ENCODE measurements around the gene NPEPPS. TPM values are rescaled to one million over a fixed set of nuclear protein-coding genes. Genes with fewer than 3 reads are reported as not detected.

The NPEPPS gene
- total and polyA plus RNA-seq, 8 donors: 109 to 223 (median 166) TPM

DNA sequence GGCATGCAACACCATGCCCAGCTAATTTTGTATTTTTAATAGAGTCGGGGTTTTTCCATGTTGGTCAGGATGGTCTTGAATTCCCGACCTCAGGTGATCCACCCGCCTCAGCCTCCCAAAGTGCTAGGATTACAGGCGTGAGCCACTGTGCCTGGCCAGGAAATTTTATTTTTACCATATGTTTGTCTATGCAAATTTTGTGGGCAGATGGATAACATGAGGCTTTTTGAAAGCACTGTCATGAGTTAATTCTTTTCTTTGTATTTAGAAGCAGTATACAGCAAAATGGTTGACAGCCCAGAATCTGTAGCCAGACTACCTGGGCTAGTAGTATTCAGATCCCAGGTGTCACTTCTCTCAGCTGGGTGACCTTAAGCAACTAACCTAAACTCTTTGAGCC is 110.3 kb downstream of the NPEPPS start:
- no peak overlapping the region for H3K27ac ChIP-seq
- ATAC-seq (no peak), DNase-seq (no peak)
- peaks cover 0 to 19% of the 10 kb centered on the region in 2 donors for H3K4me1 ChIP-seq
- intact Hi-C loops (cut with DNase I): no loop called here
- TF ChIP-seq, protein P1, sequence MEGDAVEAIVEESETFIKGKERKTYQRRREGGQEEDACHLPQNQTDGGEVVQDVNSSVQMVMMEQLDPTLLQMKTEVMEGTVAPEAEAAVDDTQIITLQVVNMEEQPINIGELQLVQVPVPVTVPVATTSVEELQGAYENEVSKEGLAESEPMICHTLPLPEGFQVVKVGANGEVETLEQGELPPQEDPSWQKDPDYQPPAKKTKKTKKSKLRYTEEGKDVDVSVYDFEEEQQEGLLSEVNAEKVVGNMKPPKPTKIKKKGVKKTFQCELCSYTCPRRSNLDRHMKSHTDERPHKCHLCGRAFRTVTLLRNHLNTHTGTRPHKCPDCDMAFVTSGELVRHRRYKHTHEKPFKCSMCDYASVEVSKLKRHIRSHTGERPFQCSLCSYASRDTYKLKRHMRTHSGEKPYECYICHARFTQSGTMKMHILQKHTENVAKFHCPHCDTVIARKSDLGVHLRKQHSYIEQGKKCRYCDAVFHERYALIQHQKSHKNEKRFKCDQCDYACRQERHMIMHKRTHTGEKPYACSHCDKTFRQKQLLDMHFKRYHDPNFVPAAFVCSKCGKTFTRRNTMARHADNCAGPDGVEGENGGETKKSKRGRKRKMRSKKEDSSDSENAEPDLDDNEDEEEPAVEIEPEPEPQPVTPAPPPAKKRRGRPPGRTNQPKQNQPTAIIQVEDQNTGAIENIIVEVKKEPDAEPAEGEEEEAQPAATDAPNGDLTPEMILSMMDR (IDR thresholded peaks at IDR 0.05): no peak
- H3K4me3 ChIP-seq: no peak overlapping the region
- H3K27me3 ChIP-seq: no peaks in the 10 kb centered on the region
- H3K36me3 ChIP-seq: peaks cover 0 to 10% of the 10 kb centered on the region in 2 donors
- no peaks in the 10 kb centered on the region for H3K9me3 ChIP-seq

DNA sequence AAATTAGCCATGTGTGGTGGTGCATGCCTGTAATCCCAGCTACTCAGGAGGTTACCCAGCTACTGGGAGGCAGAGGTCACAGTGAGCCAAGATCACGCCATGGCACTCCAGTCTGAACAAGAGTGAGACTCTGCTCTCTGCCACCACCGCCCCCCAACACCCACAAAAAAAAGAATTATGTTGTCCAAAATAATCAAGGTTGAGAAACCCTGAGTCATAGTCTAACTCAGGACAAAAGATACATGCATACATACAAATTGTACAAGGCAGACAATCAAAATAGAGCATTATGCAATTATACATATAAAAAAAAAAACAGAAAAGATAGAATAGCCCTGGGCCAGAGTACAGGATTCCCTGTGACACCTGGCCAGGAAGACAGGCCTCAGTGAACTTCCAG is 112.2 kb downstream of the NPEPPS start:
- Histone ChIP-seq H3K9me3 (no peaks in the 10 kb centered on the region), H3K4me1 (peaks cover 0 to 39% of the 10 kb centered on the region in 2 donors), H3K27ac (no peak overlapping the region), H3K36me3 (peaks cover 0 to 2% of the 10 kb centered on the region in 2 donors), H3K27me3 (no peaks in the 10 kb centered on the region), H3K4me3 (no peak overlapping the region)
- TF ChIP-seq, protein P1 (IDR thresholded peaks at IDR 0.05): no peak
- DNase-seq (no peak), ATAC-seq (no peak)
- intact Hi-C loops (cut with DNase I): no loop called here

DNA sequence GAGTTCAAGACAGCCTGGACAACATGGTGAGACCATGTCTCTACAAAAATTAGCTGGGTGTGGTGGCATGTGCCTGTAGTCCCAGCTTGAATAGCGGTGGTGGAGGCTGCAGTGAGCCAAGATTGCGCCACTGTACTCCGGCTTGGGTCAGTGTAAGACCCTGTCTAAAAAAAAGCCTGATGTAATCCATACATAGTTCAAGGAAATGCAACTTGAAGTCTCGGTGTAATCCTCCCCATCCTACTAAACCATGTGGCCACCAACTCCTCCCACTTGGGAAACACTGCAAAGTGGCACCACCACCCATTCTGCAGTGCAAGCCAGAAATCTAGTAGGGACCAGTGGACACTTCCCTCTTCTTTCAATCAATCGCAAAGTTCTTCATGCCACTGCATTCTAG is 113.4 kb downstream of the NPEPPS start:
- H3K4me1 ChIP-seq: peaks cover 6 to 47% of the 10 kb centered on the region in 2 donors
- H3K4me3 ChIP-seq: no peak overlapping the region
- ATAC-seq (no peak), DNase-seq (peak in 1 of 4 donors; percentile 44)
- H3K27ac ChIP-seq: no peak overlapping the region
- no peaks in the 10 kb centered on the region for H3K9me3 ChIP-seq
- TF ChIP-seq, protein P1 (IDR thresholded peaks at IDR 0.05): no peak
- H3K27me3 ChIP-seq: no peaks in the 10 kb centered on the region
- H3K36me3 ChIP-seq: no peaks in the 10 kb centered on the region
- intact Hi-C loops (cut with DNase I): no loop called here

DNA sequence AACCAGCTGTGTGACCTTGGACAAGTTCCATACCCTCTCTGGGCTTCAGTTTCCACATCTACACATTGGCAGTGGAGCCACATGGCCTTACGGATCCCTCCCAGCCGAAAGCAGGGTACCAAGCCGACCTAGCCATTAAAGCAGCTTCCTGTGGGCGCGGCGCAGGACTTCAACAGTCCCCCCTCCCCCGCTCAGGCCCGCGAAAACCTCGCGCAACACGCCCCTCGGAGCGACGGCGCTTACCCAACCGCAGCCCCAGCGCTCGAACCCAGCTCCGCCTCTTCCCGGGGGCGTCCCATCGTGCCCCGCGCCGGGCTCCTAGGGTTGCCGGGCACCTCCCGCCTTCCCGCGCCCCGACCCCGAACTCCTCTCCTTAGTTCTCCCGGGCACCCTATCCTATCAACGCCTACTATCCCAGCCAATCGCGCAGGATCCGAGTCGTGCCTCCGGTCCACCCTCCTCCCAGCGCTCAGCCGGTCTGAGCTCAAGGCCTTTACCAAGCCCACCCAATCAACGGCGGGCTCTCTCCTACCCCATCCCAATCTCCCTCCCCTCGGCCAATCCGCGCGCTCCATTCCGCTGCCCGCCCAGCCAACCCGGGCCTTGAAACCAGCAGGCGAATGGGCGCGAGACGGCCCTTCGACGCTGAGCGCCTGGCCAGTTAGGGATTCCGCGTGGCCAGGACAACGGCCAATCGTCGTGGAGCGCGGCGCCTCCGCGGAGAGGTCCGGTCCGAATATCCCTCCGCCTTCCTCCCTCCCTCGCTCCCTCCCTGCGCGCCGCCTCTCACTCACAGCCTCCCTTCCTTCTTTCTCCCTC is 118.5 kb downstream of the NPEPPS start, which contains the start of gene KPNB1:
KPNB1 (plus strand) TSS at position 767 of the 819 bp plus-strand sequence. CDS start 326 bp downstream, outside the sequence.
- H3K4me1 ChIP-seq: peaks cover 16 to 80% of the 10 kb centered on the region in 2 donors
- peak within 1 kb of the TSS; percentile 84 to 93 for H3K4me3 ChIP-seq
- peaks cover 0 to 32% of the 10 kb centered on the region in 2 donors for H3K36me3 ChIP-seq
- TF ChIP-seq, protein P1 (IDR thresholded peaks at IDR 0.05): no peak
- intact Hi-C loops (cut with DNase I): no loop called here
- no peaks in the 10 kb centered on the region for H3K27me3 ChIP-seq
- ATAC-seq (peak; percentile 89), DNase-seq (peak; percentile 98 to 100 (median 100))
- H3K9me3 ChIP-seq: no peaks in the 10 kb centered on the region
- peak within 1 kb of the TSS; percentile 87 to 93 for H3K27ac ChIP-seq

DNA sequence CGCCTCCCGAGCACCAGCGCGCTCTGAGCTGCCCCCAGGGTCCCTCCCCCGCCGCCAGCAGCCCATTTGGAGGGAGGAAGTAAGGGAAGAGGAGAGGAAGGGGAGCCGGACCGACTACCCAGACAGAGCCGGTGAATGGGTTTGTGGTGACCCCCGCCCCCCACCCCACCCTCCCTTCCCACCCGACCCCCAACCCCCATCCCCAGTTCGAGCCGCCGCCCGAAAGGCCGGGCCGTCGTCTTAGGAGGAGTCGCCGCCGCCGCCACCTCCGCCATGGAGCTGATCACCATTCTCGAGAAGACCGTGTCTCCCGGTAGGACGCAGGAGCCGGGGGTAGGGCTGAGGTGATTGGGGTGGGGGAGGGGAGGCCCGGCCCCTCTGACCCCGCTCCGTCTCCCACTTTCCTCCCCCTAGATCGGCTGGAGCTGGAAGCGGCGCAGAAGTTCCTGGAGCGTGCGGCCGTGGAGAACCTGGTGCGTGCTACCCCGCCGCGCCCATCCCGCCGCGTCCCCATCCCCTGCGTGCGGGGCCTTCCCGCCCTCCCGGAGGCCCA is 119.1 kb downstream of the NPEPPS start:
- peak in 1 of 4 donors; percentile 62 for DNase-seq
- intact Hi-C loops (cut with DNase I): no loop called here
- Histone ChIP-seq H3K27ac (peak overlapping the region; percentile 87 to 93), H3K4me3 (peak overlapping the region; percentile 84 to 93), H3K36me3 (peaks cover 0 to 39% of the 10 kb centered on the region in 2 donors), H3K4me1 (peaks cover 20 to 81% of the 10 kb centered on the region in 2 donors), H3K9me3 (no peaks in the 10 kb centered on the region), H3K27me3 (no peaks in the 10 kb centered on the region)
- TF ChIP-seq, protein P1 (IDR thresholded peaks at IDR 0.05): no peak
- peak; percentile 31 for ATAC-seq

Data from left lung (tissue), 10 donors.